ENCODE results near the gene CAV2. TPM values are rescaled to one million over a fixed set of nuclear protein-coding genes. Genes with fewer than 3 reads are reported as not detected.
A peak's percentile ranks its signal among the peaks of the same experiment; 100 is the strongest.

The CAV2 gene
- total and polyA plus RNA-seq, 9 of the 15 experiments (the other 6 are each of a cell fraction or from before 2014, with no cell fraction given) = 16.1 to 137 (median 38.3) TPM

DNA sequence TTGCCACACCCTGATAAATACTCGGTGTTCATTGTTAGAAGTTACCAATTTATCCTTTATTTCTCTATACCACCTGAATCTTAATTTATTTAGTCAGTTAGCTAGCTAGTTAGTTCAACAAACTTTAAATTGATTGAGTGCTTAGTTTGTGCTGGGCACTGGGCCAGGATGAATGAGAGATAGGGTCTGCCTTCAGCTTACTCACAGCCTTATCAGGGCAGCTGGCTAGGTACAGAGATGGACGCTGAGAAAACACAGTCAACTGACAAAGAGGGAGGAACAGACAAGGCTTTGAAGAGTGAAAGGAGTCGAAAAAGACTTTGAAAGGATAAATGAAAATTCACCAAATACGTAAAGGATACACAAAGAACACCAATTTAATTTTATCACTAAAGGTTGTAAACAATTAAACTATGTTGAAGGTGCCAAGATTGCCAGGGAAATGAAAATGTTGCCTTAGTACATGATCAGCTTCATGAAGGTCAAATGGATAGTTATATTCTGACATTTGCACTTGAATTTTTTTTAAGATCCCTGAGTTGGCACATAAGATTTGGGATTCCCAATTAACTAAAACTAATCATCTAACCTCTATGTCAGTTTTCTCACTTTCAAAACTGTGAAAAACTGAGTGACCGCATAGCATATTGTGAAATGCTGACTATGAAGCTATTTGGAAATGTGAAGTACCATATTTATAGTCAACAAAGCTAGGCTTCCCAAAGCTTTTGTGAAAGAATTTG is 2.1 kb downstream of the CAV2 start (continued):
- no peak for TF ChIP-seq E4F1 (CRISPR knock-in tag; IDR thresholded peaks at IDR 0.05; ENCODE audit: borderline replicate concordance)
- no peak for TF ChIP-seq FOXA1 (IDR thresholded peaks at IDR 0.05; ENCODE audit: borderline replicate concordance)
- peak; percentile 65; the same call in 1 of the 2 replicates for TF ChIP-seq MTA1 (IDR thresholded peaks at IDR 0.05; ENCODE audit: borderline replicate concordance)
- TF ChIP-seq PHB (CRISPR knock-in tag; IDR thresholded peaks at IDR 0.05) = no peak
- TF ChIP-seq FOXJ3 (CRISPR knock-in tag; IDR thresholded peaks at IDR 0.05) = no peak
- TF ChIP-seq ZNF354B (CRISPR knock-in tag; IDR thresholded peaks at IDR 0.05) = no peak
- no peak for TF ChIP-seq ZNF3 (CRISPR knock-in tag; IDR thresholded peaks at IDR 0.05)
- TF ChIP-seq DMBX1 (CRISPR knock-in tag; IDR thresholded peaks at IDR 0.05; ENCODE audit: borderline replicate concordance) = no peak
- no peak for TF ChIP-seq CEBPG (CRISPR knock-in tag; IDR thresholded peaks at IDR 0.05)
- TF ChIP-seq CEBPG (tag; conservative IDR thresholded peaks at IDR 0.05 in 1 of 2, IDR thresholded peaks at IDR 0.05 in 1 of 2) = peak; percentile 61 to 75
- TF ChIP-seq SIX5 (IDR thresholded peaks at IDR 0.05; ENCODE audit: borderline replicate concordance in 1 of 2, insufficient read depth in 1 of 2, low read depth in 1 of 2, low read length in 2 of 2) = no peak
- TF ChIP-seq RBM34 (IDR thresholded peaks at IDR 0.05; ENCODE audit: borderline replicate concordance, insufficient read depth, low read length) = no peak
- TF ChIP-seq MECOM (CRISPR knock-in tag; IDR thresholded peaks at IDR 0.05) = peak; percentile 66; the same call in 1 of the 2 replicates
- TF ChIP-seq, protein P1, sequence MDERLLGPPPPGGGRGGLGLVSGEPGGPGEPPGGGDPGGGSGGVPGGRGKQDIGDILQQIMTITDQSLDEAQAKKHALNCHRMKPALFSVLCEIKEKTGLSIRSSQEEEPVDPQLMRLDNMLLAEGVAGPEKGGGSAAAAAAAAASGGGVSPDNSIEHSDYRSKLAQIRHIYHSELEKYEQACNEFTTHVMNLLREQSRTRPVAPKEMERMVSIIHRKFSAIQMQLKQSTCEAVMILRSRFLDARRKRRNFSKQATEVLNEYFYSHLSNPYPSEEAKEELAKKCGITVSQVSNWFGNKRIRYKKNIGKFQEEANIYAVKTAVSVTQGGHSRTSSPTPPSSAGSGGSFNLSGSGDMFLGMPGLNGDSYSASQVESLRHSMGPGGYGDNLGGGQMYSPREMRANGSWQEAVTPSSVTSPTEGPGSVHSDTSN (CRISPR knock-in tag; IDR thresholded peaks at IDR 0.05; ENCODE audit: low read depth) = no peak
- TF ChIP-seq, protein P1 (tag; conservative IDR thresholded peaks at IDR 0.05; ENCODE audit: low read depth) = peak; percentile 85
- no peak for TF ChIP-seq ILK (tag; IDR thresholded peaks at IDR 0.05; ENCODE audit: borderline replicate concordance, low read depth)
- no peak for TF ChIP-seq BCL6 (CRISPR knock-in tag; IDR thresholded peaks at IDR 0.05)
- TF ChIP-seq, protein P2, sequence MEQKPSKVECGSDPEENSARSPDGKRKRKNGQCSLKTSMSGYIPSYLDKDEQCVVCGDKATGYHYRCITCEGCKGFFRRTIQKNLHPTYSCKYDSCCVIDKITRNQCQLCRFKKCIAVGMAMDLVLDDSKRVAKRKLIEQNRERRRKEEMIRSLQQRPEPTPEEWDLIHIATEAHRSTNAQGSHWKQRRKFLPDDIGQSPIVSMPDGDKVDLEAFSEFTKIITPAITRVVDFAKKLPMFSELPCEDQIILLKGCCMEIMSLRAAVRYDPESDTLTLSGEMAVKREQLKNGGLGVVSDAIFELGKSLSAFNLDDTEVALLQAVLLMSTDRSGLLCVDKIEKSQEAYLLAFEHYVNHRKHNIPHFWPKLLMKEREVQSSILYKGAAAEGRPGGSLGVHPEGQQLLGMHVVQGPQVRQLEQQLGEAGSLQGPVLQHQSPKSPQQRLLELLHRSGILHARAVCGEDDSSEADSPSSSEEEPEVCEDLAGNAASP (IDR thresholded peaks at IDR 0.05) = no peak
- no peak for TF ChIP-seq SRSF3 (IDR thresholded peaks at IDR 0.05; ENCODE audit: insufficient read depth, low read length)
- no peak for TF ChIP-seq HDAC6 (IDR thresholded peaks at IDR 0.05; ENCODE audit: low read depth, low read length)
- no peak for TF ChIP-seq ZNF699 (CRISPR knock-in tag; IDR thresholded peaks at IDR 0.05; ENCODE audit: insufficient replicate concordance)
- peak; percentile 60 for TF ChIP-seq FOS (IDR thresholded peaks at IDR 0.05; ENCODE audit: extremely low read depth, insufficient read length)
- no peak for TF ChIP-seq ZNF561 (CRISPR knock-in tag; conservative IDR thresholded peaks at IDR 0.05)

Data from K562 (cell line).